Activated CD4-positive, alpha-beta T cell treated with anti-CD3 and anti-CD28 coated beads, Interleukin-2, amount 50 U/mL, for 16 hours (primary cell): ENCODE data around the gene GNPTAB.
A peak's percentile ranks its signal among the peaks of the same experiment; 100 is the strongest.

Experiments
- DNase-seq: peaks from one replicate; pipeline ENCODE4 v3.0.0-alpha.2; 2020

Gene GNPTAB

DNA sequence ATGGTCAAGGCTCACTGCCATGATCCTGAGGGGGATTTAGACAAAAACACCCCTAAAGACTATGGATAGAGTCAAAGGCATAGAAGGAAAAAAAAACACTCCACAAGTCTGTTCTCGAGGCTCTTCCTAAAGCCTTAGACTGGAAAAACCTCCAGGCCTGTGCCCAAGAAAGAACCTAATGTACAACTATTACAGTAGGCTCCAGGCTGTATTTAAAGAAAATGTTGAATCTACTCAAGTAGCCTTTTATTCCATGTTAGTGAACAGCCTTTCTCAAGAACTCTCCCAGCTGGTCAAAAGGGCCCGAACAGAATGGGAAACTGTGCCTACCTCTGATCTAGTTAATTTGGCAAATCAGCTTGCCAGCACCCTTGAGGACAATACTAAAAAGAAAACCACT lies 28.3 kb downstream of the GNPTAB start:
- DNase-seq, result no peak

DNA sequence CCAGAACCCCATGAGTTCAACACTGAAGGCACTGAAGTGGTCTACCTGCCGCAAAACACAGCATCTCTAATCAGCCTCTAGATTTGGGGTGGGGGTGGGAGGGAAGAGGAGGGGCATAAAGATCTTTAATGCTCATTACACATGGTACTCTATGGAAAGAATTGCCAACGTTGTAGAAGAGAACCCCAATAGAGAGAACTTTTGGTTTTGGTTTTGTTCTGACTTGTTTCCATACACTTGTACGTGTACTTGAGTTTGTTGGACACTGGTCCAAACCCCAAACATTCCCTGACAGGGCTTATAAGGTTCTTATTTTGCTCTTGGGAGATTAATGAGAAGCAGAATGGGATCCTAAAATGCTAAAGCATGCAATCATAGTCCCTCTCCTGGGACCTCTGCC lies 31.0 kb downstream of the GNPTAB start:
- peak; percentile 57 for DNase-seq

DNA sequence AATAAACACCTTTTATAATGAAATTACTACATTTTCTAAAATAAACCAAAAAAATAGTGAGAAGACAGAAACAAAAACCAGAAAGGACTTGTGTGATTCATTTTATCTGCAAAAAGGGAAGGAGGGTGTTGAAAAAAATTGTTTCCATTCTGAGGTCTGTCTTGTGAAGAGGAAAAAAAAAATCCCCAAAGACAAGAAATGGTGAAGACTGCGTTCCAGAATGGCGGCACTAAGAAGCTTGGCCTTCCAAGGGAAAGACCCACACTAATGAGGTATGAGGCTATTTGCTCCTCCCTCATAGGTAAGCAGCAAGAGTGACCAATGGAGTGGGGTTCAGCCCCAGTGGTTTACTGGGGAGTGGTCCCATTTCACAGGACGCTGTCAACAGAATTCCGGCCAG lies 35.0 kb downstream of the GNPTAB start:
- peak; percentile 37 for DNase-seq

DNA sequence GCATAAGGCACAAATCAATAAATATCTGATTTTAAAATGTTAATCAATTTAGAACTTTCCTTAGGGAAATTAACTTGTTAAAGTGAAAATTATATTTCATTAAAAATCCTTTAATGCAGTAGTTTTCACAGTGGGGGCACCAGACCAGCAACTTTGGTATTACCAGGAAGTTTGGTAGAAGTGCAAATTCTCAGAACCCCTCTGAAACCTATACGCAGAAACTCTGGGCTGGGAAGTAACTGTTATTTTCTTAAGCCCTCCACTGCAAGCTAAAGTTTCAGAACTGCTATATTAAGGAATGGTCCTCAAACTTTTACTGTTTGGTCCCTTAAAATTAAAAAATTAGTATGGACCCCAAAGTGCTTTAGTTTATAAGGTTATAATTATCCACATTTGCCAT lies 35.7 kb downstream of the GNPTAB start:
- peak; percentile 71 for DNase-seq

DNA sequence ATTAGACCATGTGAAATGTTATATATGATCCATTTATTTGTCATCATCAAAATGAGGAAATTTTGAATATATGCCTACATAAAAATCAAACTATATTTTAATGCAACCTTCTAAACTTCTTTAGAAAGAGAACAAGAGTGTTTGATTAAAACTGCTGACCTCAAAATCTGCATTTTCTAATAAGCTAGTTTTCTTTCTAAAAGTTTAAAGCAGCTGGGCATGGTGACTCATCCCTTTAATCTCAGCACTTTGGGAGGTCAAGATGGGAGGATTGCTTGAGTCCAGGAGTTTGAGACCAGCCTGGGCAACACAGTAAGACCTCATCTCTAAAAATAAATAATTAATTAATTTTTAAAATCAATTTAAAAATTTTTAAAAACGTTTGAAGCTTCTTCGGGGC lies 36.2 kb downstream of the GNPTAB start:
- peak; percentile 31 for DNase-seq

DNA sequence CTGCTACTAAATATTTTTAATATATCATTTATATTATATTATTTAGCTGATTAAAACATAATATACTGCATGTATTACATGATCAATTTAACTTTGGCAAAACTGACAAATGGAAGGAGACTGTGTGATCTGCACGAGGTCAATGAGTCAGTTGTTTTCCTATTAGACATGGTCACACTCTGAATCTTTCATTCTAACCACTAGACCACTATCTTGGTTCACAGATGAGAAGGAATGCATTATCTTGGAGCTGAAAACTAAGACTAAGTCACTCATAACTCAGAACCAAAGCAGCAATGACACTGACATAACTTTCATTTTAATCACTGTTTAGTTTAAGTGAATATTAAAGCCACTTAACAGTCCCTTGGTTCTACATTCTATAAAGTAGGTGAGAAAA lies 37.4 kb downstream of the GNPTAB start:
- DNase-seq, result peak; percentile 88

DNA sequence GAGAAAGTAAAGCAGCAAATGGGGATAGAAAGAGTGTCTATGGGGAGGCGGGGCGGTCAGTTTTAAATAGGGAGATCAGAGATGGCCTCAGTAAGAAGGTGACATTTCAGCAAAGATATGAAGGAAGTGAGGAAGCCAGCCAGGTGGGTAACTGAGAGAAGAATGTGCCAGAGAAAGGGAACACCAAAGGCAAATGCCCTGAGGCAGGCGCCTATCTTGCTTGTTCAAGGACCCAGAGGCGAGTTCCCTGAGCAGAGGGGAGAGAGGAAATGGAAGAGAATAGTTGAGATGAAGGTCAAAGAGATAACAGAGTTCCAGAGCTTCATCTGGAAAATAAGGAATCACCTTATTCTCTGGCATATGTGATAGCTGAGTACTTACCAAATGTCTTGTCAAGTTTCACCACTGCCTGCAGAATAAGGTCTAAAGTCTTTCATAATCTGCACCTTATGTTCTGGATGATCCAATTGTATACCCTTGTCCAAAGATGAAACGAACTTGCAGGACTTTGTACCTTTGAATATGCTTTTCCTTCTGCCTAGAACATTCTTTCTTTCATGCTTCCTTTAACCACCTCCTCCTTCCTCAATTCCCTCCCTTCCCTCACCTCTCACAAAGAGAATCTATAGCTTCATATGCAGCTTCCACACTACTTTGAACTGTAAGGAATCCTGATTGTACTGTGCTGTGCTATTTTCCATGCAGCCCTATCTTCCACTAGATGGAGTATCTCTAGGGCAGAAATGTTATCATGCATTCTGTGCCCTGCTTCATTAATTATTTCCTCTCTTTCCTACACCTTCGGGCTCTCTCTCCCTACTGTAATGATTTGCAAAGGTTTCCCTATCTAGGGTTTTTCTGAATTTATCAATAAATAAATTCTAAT lies 38.5 kb downstream of the GNPTAB start:
- no peak for DNase-seq

DNA sequence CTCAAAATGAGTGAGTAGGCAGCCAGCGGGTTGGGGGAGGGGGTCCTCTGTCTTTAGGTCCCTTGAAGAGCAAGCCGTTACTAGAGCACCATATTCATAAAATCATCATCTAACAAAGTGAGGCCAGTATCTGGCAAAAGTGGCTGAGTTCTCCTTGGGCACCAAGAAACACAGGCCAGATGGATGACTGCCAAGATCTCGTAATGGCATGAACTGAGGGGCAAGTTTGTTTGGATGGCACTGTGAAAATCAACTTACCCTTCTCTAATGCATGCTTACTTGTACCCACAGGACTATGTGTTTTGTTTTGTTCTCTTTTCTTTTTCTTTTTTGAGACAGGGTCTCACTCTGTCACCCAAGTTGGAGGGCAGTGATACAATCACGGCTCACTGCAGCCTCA lies 41.6 kb downstream of the GNPTAB start:
- DNase-seq, result no peak

DNA sequence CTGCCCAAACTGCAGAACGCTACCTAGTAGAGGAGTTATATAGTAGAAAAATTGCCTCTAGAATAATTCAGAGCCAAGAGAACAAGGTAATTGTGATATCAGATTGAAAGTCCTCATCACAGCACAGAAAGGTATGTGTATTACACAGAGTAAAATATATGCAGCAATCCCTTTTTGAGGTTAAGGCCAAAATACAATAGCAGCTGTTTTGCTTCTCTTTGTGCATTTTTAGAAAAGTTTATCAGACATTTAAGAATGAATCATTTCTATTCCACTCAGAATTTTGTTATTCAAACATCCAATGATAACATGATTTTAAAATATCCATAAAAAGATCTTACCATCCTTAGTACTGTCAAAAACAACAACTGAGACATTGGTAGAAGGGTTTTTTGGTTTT lies 45.1 kb downstream of the GNPTAB start:
- no peak for DNase-seq

DNA sequence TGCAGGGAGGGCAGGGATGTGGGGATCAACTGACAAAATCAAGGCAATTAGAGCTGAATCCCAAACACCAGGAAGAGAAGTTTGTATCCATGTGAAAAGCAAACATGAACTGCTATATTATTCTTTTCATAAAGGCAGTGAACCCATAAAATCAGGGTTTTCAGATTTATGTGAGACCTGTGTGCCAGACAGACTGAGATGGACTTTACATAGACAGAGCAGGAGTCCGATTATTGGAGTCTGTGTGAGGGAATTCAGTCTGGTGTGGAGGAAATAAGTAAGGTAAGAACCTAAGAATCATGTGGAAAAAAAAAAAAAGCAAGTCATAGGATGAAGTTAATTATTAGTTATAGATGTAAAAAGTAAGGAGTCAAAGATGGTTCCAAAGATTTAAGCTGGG lies 46.4 kb downstream of the GNPTAB start:
- no peak for DNase-seq

DNA sequence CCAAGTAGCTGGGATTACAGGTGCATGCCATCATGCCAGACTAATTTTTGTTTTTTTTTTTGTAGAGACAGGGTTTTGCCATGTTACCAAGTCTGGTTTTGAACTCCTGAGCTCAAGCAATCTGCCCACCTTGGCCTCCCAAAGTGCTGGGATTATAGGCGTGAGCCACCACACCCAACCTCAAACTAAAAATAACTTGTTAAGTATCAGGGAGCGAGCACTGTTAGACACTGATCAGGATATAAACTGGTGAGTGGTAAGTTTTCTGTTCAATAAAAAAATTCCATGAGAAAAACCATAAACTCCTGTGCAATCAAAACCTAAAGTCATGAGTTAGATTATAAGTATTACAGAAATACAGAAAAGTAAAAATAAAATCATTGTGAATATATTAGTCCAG lies 46.9 kb downstream of the GNPTAB start:
- DNase-seq, result no peak

DNA sequence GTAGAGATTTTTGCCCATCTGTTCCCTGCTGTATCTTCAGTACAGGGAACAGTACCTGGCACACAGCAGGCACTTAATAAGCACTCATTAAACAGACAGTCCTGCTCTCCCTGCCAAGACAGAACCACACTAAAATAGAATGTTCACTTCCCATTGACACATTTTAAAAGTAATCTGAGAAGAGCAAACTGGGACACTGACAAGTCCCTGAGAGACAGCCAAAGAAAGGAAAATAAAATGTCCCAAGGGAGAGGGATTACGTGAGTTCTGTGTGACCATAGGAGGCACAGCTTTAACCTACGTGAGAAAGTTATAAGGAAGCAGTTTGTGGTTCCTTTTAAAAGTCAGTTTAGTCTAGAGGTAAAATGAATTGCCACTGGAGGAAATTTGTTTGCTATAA lies 47.6 kb downstream of the GNPTAB start:
- no peak for DNase-seq

DNA sequence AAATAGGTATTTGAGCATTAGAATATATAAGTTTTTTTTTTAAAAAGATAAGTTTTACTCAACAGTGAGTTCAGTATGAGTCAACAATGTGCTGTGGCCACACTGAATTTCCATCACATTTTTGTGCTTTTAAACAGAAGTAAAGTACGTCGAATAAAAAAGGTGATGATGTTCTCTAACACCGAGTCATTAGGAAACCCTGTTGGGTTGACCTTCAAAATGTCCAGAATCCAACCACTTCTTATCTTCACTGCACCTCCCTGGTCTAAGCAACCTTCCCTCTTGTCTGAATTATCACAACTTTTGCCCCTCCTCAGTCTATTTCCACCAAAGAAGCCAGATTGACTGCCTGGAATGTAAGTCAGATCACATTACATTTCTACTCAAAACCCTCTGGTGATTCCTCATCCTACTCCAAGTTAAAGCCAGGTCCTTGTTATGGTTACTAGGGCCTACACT lies 48.5 kb downstream of the GNPTAB start:
- DNase-seq, result peak; percentile 71

DNA sequence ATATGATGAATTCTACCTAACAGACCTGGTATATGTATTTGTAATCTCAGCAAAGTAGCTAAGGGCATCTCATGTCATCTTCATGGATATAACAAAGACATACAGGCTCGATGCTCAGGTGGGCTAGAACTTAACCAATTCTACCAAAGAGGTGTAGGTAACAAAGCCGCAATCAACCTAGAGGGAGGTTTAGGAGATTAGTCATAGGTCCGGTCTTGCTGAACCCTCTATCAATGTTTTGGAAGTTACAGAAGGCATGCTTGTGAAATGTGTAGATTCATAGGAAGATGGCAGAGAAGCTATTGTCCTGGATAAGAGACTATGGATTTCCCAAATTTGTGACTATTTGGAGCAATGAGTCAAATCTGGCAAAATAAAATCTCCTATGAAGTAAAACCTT lies 48.9 kb downstream of the GNPTAB start:
- peak; percentile 56 for DNase-seq

DNA sequence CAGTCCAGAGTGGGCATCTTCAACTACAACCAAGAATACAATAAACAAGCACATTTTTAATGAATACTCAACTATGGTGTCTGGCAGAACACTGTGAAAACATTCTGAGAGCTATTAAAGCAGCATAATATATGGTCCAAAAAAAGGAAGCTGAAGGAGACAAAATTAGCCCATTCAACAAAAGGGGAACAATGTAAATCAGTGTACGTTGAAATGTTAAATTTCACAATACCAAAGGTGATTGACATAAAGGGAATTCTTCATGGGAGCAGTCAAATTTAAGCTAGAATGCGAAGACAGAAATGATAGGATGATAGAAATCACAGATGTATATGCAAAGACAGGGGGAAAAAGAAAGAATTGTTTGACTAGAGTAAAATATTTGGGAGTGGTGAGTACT lies 50.2 kb downstream of the GNPTAB start:
- no peak for DNase-seq

DNA sequence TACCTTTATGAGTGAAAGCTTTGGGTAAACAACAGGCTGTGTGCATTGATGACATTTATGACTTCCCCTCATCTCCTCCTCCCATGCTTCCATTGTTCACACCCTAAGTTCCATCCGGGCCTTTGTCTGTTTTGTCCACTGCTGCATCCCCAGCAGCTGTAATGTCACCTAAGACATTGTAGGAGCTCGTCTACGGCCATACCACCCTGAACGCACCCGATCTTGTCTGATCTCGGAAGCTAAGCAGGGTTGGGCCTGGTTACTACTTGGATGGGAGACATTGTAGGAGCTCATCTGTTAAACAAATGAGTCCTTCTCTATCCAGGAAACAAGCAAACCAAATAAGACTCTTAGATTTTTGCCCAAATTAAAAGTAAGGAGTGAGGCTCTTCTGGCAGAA lies 51.1 kb downstream of the GNPTAB start:
- no peak for DNase-seq

DNA sequence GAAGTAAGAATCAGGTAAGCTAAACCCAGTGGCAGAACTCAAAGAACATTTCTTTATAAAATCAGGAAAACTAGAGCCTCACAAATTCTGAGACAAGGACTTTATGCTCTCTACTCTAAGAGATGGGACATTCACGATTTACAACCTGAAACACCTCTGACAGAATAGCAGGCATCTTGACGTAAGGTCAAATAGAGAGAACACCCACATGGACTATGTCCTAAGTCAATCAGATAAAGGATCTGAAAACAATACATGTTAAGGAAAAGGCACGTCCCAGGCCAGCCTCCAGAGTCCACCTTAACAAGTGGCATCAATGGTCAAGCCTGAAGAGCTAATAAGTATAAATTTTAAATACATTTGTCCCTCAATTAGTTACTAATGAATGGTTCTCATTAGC lies 51.6 kb downstream of the GNPTAB start:
- no peak for DNase-seq

DNA sequence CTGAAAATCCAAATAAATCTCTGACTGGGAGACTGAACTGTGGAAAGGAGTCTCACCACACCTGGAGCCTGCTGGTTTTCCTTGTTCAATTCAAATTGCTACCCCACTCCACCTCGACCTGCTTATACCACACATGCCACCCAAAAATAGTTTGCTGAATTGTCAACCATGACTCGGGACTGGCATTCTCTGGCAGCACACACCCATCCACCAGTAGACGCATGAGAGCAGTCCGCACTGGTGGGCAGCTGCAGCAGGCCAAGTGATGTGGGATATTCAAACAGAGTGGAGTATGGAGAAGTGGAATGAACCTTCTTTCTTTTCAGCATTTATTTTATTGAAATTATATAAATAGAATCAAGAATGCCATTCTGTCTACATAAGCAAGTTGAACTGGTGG lies 52.8 kb downstream of the GNPTAB start:
- no peak for DNase-seq

DNA sequence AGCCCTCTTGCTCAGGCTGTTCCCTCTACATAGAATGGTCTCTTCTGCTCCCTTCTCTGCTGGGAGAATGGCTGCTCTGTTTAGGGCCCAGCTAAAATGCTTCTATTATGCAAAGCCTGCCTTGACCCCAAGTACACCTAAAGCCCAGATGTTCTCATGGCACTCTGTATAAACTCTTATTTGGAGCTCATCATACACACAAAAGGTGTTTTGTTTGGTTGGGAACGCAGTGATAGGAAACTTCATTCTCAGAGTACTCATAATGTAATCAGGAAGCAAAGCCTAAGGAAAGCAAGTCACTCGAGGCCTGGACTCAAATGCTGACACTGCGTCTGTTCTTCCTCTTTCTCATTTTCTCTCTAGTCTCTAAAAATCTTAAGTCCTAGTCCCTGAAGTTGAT lies 53.3 kb downstream of the GNPTAB start:
- DNase-seq, result no peak

DNA sequence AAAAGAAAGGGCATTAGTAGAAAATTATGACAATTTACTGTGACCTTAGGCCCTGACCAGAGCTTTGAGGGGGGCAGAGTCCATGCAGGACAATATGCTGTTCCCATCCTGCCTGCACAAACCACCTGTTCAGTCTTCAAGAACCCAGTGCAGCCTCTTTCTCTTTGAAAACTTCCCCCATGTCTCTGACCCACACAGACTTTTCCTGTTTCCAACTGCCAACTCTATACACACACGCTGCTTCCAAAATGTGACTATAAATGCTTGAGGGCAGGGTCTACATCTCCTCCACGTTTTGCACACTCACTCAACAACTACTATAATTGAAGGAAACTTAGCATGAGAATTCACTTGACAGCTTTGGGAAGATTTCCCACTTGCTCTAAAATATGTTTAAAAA lies 54.9 kb downstream of the GNPTAB start:
- no peak for DNase-seq

DNA sequence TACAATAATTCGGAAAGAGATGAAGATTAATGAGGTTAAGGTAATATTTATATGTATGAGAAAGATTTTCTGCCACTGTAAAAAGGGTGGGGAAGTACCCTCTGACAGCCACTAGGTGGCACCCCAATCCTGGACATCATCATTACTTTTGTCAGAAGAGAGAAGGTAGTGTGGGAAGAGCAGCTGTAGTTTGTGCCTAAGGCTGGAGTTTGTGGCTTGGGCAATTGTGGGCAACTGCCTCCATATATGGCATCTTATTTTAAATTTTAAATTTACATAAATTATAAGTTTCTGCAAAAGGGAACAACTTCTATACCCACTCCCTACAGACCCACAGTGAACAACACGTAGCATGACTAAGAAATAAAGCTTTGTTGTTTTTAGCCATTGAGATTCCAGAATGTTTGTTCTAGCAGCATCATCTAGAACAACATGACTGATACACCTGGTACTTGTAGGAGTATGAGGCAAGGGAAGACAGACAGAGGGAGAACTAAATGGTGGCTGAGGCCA lies 57.1 kb downstream of the GNPTAB start:
- peak; percentile 78 for DNase-seq

DNA sequence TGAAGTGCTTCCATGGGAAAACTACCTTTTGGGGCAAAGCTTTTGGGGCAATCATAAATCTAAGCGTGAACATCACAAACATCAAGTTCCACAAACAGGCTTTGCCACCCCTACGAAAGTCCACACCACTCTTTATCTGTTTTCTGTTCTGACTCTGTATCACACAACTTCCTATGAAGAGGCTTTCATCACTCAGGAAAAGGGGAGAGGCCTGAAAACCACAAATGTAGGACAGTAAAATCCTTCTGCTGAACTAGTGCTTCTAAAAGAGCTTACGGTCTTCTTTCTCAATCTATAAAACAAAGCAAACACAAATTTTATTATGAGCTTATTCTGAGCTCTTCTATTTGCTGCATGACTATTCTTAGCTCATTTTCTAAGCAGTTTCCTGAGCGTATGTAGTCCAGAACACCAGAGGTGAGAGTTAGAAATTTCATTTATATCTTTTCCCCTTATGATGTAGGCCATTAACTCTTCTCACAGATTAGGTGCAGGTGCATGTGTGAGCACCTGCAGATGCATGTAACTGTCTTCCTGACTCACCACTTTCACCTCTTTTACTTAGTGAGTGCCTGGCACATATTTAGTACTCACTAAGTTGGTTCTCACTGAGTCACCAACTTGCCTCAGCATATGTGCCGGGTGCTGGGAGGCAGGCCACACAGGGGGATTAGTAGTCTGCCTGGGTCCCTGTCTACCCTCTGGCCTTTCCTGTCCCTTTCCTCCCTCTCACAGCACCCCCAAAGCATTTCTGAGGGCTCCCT lies 58.6 kb downstream of the GNPTAB start:
- peak; percentile 52 for DNase-seq

DNA sequence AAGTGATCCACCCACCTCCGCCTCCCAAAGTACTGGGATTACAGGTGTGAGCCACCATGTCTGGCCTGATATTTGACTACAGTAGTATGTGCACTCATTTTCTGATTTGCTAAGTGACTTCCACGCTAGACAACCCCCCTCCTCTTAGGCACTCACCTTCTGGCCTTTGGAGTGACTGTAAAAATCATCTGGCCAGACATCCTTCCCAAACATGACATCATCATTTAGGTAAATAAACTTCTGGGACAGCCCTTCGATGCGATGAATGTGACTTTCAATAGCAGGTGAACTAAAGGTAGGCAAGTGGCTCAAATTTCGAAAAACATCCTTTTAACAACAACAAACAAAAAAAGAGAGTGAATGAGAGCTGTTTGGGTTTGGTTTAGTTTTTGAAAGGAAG lies 60.9 kb downstream of the GNPTAB start:
- no peak for DNase-seq

DNA sequence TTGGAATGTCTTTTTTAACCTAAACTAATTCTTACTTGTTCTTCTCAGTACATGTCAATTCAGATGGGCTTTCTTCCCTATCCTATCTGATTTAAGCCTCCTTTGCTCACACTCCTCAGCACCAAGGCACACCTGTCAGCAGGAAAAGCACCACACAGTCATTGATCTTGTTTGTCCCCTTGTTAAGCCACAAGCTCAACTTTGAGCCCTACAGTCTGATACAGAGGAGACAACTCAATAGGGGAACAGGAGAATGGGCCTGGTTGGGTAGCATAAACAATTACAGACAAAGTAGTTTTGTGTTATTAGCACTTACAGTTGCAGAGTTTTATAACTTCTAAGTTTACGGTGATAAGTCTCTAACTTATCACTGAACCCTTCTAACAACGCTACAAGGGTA lies 62.0 kb downstream of the GNPTAB start:
- no peak for DNase-seq
